Cardiac fibroblast (primary cell): ENCODE results near the gene GALNT14.

Experiments used
- DNase-seq, 2 donors: peaks; one replicate each; pipeline versions ENCODE4 v3.0.0 to v3.0.0-alpha.2; 2010; ENCODE audit warnings: low read depth in 2 of 2
- H3K4me3 ChIP-seq, 2 donors: replicated peaks in 1 of 2; 1 replicate in 1 of 2; 2 replicates in 1 of 2; pipeline ENCODE4 v1.5.1; 2011; ENCODE audit warnings: low read depth in 2 of 2, low read length in 2 of 2, mild to moderate bottlenecking in 2 of 2, moderate library complexity in 1 of 2
- TF ChIP-seq, protein P1 (sequence below): IDR thresholded peaks from one replicate; pipeline ENCODE4 v1.5.1; 2011; ENCODE audit warnings: low read depth, mild to moderate bottlenecking, low read length, inconsistent platforms

GALNT14 gene

DNA sequence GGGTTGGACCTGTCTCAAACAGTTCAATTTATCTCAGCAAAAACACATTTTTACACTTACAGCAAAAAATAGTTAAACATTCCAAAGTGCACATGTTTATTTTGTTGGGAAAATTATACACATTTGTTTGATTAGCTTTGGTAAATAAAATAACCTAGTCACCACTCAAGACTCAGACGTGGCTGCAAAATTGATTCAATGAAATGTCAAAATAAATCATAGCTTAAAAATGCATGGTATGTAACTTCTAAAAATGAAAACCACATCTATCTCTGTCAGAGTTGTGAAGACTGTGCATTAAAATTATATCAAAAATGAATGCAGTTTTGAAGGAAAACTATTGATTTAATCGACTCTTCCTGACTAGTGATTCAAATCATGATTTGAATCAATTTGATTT lies 56.7 kb downstream of the GALNT14 start:
- H3K4me3 ChIP-seq: no peak overlapping the region
- DNase-seq: no peak
- TF ChIP-seq, protein P1, sequence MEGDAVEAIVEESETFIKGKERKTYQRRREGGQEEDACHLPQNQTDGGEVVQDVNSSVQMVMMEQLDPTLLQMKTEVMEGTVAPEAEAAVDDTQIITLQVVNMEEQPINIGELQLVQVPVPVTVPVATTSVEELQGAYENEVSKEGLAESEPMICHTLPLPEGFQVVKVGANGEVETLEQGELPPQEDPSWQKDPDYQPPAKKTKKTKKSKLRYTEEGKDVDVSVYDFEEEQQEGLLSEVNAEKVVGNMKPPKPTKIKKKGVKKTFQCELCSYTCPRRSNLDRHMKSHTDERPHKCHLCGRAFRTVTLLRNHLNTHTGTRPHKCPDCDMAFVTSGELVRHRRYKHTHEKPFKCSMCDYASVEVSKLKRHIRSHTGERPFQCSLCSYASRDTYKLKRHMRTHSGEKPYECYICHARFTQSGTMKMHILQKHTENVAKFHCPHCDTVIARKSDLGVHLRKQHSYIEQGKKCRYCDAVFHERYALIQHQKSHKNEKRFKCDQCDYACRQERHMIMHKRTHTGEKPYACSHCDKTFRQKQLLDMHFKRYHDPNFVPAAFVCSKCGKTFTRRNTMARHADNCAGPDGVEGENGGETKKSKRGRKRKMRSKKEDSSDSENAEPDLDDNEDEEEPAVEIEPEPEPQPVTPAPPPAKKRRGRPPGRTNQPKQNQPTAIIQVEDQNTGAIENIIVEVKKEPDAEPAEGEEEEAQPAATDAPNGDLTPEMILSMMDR: no peak

DNA sequence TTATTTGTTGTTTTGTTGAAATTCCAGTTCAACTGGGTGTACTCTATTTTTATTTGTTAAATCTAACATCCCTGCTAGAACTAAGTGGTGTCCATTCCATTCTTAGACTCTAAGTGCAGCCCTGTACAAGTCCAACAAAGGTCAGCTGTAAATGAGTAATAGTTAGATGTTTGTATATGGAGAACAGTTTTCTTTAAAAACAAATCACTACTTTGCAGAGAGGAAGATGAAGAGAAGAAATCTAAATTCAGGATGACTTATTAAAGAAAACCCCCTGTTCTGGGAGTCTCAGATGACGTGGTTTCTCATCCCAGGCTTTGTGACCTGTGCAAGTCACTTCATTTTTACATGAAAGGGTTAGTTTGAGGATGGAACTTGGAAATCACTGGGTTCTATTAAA lies 57.9 kb downstream of the GALNT14 start:
- H3K4me3 ChIP-seq: no peak overlapping the region
- no peak for DNase-seq
- TF ChIP-seq, protein P1: no peak

DNA sequence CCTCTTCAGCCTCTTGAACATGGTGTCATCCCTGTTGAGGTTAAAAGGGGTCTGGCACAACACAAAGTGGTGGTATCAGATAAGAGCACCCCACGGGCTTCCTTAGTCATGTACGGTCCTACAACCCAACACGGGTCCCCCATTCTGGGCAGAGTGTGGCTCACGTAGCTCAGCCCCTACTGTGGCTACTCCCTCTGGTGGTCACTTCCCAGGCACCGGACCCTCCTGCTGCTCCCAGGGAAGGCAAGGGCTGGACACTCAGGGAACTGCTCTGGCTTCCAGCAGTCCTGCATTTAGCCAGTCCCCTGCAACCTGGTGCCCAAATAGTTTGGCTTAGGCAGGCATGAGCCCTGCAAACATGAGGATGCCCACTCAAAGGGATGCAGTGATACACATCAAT lies 58.6 kb downstream of the GALNT14 start:
- no peak overlapping the region for H3K4me3 ChIP-seq
- no peak for DNase-seq
- TF ChIP-seq, protein P1: no peak

DNA sequence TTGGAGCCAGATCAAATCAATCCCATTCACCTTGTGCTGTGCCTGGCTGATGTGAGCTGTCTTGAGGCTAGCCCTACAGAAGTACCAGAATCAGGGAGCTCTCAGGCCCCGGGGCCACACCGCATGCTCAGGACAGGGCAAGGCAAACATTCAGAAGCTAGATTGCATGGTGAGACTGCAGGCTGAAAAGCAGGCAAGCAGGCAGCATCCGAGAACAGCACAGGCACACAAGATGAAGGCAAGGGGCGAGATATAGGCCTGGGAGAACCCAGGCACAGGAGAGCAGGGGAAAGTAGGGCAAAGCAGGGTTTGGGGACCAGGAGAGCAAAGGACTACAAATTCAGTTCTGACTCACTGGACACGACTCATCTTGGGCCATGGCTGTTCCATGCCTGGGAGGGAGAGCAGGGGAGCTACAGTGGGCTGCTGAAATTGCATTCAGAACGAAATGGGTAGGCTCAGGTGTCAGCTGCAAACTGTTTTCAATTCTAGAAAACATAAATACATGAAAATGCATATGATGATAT lies 59.6 kb downstream of the GALNT14 start:
- no peak overlapping the region for H3K4me3 ChIP-seq
- TF ChIP-seq, protein P1: no peak

DNA sequence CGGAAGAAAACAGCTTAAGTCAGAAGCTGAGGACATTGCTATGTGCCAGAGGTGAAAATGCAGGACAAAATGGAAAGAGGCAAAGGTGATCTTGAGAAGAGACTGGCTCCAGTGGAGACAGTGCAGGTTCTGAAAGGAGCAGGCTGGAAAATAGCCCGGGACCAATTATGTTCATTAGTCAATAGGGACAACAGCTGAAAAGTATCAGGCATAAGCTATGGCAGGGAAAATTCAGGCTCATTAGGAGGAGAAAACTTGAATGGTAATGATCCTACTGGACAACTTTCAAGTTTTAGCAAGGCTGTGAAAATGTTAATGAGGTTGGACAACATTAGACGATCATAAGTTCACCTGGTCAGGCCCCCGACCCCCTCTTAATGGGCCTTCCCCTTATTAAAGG lies 60.2 kb downstream of the GALNT14 start:
- no peak for DNase-seq
- H3K4me3 ChIP-seq: no peak overlapping the region
- TF ChIP-seq, protein P1: no peak

More for the DNA sequence above, 59.6 kb downstream of the GALNT14 start:
- DNase-seq: no peak

DNA sequence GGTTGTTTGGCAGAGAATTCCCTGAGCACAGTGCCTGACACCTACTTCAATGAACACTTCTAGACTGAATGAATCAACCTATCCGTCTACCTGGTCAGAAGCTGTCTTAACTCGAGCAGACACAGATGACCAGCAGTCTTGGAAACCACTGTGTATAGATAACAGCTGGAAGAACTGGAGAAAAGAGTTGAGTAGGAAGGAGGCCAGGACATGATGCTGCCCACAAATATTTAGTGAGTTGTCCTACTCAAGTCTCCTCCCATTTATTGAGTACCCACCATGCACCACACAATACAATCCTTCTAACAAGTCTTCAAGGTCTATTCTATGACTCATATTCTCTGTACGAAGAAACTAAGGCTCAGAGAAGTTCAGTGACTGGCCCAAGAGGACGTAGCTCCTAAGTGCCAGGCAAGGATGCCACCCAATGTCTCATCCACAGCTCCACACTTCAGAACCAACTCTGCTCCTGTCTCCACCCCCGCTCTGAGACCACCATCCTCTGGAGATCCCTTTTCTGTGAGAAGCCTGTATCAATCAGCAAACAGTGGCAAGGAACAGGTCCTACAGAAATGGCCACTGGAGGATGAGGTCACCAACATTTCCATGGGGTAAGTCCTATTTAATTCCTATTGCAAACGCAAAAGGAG lies 62.2 kb downstream of the GALNT14 start:
- peak in 1 of 2 donors; percentile 9 for DNase-seq
- H3K4me3 ChIP-seq: no peak overlapping the region
- TF ChIP-seq, protein P1: no peak

DNA sequence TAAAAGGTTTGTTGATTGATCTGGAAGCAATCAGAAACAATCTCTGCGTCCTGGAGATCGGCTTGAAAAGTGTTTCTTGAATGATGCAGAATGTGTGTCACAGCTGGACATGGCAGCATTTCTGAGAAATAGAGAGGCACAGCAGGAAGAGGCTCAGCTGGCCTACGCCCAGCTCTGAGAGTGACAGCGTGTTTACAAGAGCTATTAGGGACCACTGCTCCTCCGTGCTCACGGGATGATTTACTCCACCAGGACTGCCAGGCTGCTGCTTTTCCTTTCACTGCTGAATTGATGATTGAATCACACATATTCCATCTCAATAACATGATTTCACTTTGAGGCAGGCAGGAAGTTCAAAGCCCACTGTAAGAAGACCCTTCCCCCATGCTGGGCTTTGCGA lies 62.8 kb downstream of the GALNT14 start:
- TF ChIP-seq, protein P1: no peak
- H3K4me3 ChIP-seq: no peak overlapping the region
- DNase-seq: no peak
